ENCODE measurements around the gene TCEANC. TPM values are rescaled to one million over a fixed set of nuclear protein-coding genes. Genes with fewer than 3 reads are reported as not detected.

TCEANC gene
- polyA plus RNA-seq, 2 of the 4 experiments (the other 2 are of a cell fraction) = 0.81 to 2.7 TPM

GRCh38 chrX:13649838-13650237, 3.1 kb upstream of the TCEANC start:
- ChIA-PET CTCF (interaction anchor here (1.8 kb wide), 1 partner anchor 143 kb away, joined by 8 read pairs; no protein-coding TSS in a partner anchor), POLR2A (no interaction called here)
- H3K27ac ChIP-seq = no peak overlapping the region
- no peak overlapping the region for H3K4me3 ChIP-seq
- 75% methylated on average over 5 of the region's 5 CpGs for WGBS (ENCODE audit: missing lambda C conversion rate)
- no peak for ATAC-seq
- peak; percentile 74 for FAIRE-seq
- TF ChIP-seq RFX5 (IDR thresholded peaks at IDR 0.05) (no peak), NR3C1 (IDR thresholded peaks at IDR 0.05) (no peak), TP53 (CRISPR knock-in tag; IDR thresholded peaks at IDR 0.05) (no peak), POLR2AphosphoS2 (conservative IDR thresholded peaks at IDR 0.05; ENCODE audit: low read length) (no peak)
- H3K9me3 ChIP-seq = no peaks in the 10 kb centered on the region
- no peak for DNase-seq (ENCODE audit: low read depth in 1 of 2, low spot score in 1 of 2)
- no peak overlapping the region for H3K4me2 ChIP-seq
- H3K4me1 ChIP-seq = peaks cover 16% of the 10 kb centered on the region

DNA sequence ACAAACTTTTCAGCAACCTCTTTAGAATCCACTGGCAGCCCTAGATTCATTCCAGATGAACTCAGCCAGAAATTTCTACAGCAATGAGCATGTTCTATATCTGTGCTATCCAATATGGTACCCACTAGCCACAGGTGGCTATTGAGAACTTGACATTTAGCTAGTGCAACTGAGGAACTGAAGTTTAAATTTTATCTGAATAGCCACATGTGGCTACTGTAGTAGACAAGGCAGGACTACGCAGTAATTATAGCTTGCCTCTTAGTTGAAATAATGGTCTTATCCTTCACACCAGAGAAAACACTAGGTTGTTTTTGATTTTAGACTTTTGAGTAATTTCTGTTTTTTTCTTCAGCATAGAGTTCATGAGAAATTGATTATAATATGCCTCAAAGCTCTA, 2.6 kb upstream of the TCEANC start:
- H3K27ac ChIP-seq = no peak overlapping the region
- no peak overlapping the region for H3K4me2 ChIP-seq
- H3K9me3 ChIP-seq = no peaks in the 10 kb centered on the region
- DNase-seq (ENCODE audit: low read depth in 1 of 2, low spot score in 1 of 2) (no peak), ATAC-seq (no peak), FAIRE-seq (no peak)
- ChIA-PET POLR2A (no interaction called here), CTCF (interaction anchor here (1.0 to 1.8 kb wide), 3 partner anchors 19 to 143 kb away, joined by 3 to 8 read pairs (median 4); no protein-coding TSS in a partner anchor)
- TF ChIP-seq NPAS2 (CRISPR knock-in tag; IDR thresholded peaks at IDR 0.05; ENCODE audit: borderline replicate concordance) = no peak
- TF ChIP-seq, protein P1, sequence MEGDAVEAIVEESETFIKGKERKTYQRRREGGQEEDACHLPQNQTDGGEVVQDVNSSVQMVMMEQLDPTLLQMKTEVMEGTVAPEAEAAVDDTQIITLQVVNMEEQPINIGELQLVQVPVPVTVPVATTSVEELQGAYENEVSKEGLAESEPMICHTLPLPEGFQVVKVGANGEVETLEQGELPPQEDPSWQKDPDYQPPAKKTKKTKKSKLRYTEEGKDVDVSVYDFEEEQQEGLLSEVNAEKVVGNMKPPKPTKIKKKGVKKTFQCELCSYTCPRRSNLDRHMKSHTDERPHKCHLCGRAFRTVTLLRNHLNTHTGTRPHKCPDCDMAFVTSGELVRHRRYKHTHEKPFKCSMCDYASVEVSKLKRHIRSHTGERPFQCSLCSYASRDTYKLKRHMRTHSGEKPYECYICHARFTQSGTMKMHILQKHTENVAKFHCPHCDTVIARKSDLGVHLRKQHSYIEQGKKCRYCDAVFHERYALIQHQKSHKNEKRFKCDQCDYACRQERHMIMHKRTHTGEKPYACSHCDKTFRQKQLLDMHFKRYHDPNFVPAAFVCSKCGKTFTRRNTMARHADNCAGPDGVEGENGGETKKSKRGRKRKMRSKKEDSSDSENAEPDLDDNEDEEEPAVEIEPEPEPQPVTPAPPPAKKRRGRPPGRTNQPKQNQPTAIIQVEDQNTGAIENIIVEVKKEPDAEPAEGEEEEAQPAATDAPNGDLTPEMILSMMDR (IDR thresholded peaks at IDR 0.05) = no peak
- TF ChIP-seq TP53 (CRISPR knock-in tag; IDR thresholded peaks at IDR 0.05) = no peak
- TF ChIP-seq KDM1A (IDR thresholded peaks at IDR 0.05; ENCODE audit: low read depth) = no peak
- no peak for TF ChIP-seq KDM5A (IDR thresholded peaks at IDR 0.05)
- no peak for TF ChIP-seq BHLHE40 (IDR thresholded peaks at IDR 0.05; ENCODE audit: low read depth, low read length)
- no peak for TF ChIP-seq USF2 (IDR thresholded peaks at IDR 0.05)
- no peak for TF ChIP-seq CEBPB (IDR thresholded peaks at IDR 0.05)
- no peak for TF ChIP-seq SREBF2 (IDR thresholded peaks at IDR 0.05)
- TF ChIP-seq CHD2 (IDR thresholded peaks at IDR 0.05; ENCODE audit: low read length, partially characterized antibody) = no peak
- TF ChIP-seq, protein P2, sequence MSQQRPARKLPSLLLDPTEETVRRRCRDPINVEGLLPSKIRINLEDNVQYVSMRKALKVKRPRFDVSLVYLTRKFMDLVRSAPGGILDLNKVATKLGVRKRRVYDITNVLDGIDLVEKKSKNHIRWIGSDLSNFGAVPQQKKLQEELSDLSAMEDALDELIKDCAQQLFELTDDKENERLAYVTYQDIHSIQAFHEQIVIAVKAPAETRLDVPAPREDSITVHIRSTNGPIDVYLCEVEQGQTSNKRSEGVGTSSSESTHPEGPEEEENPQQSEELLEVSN (IDR thresholded peaks at IDR 0.05; ENCODE audit: borderline replicate concordance, low read depth) = no peak
- TF ChIP-seq HOXB5 (CRISPR knock-in tag; IDR thresholded peaks at IDR 0.05) = no peak
- TF ChIP-seq RNF2 (IDR thresholded peaks at IDR 0.05; ENCODE audit: borderline replicate concordance, low read depth) = no peak
- no peak for TF ChIP-seq RCOR1 (IDR thresholded peaks at IDR 0.05; ENCODE audit: low read depth, low read length)
- TF ChIP-seq, protein P3, sequence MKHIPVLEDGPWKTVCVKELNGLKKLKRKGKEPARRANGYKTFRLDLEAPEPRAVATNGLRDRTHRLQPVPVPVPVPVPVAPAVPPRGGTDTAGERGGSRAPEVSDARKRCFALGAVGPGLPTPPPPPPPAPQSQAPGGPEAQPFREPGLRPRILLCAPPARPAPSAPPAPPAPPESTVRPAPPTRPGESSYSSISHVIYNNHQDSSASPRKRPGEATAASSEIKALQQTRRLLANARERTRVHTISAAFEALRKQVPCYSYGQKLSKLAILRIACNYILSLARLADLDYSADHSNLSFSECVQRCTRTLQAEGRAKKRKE (CRISPR knock-in tag; IDR thresholded peaks at IDR 0.05; ENCODE audit: low read depth) = no peak
- no peak for TF ChIP-seq NR3C1 (IDR thresholded peaks at IDR 0.05)
- no peak for TF ChIP-seq CBX8 (IDR thresholded peaks at IDR 0.05)
- TF ChIP-seq FOXS1 (CRISPR knock-in tag; IDR thresholded peaks at IDR 0.05) = no peak
- TF ChIP-seq HOXB13 (CRISPR knock-in tag; IDR thresholded peaks at IDR 0.05; ENCODE audit: low read depth) = no peak
- TF ChIP-seq EHMT2 (IDR thresholded peaks at IDR 0.05; ENCODE audit: low read depth) = no peak
- peaks cover 16% of the 10 kb centered on the region for H3K4me1 ChIP-seq
- 92% methylated on average over 1 of the region's 1 CpG for WGBS (ENCODE audit: missing lambda C conversion rate)
- H3K4me3 ChIP-seq = no peak overlapping the region

All from A549 (cell line).